ENCODE data around the gene KCNIP4. TPM values are rescaled to one million over a fixed set of nuclear protein-coding genes. Genes with fewer than 3 reads are reported as not detected.
A peak's percentile ranks its signal among the peaks of the same experiment; 100 is the strongest.

Gene KCNIP4
- total and polyA plus RNA-seq, 2 experiments from 2014 or later, result 0.14 to 0.63 TPM

DNA sequence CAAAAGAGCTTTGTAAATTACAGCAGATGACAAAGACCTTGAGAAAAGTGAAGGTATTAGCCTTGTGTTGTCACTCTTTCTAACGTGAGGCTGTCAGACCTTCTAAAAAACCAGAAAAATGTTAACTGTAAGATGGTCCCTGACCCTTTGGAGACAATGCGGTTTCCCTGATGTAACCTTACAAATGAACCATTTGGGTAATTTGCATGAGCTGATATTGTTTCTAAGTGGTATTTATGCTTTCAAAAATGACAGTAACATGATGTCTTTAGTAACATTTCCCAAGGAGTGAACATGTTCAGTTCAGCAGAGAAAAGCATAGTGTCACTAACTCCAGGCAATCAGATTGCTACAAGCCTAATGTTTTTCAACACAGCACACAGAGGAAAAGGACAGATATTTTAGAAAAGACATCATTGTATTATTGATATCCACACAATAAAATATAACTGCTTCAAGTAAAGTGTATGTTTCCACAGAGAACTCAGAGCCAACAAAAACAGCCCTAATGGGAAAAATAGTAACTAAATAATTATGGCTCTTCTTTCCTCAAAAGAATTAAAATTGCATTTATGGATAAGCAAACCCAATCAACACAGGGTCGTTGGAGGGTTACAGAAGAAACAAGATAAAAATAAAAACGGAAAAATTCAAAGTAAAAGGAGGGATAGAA is 434.4 kb downstream of the KCNIP4 start:
- ATAC-seq, result no peak
- Histone ChIP-seq H3K27me3 (ENCODE audit: insufficient read depth) (no peaks in the 10 kb centered on the region), H4K20me1 (replicated peaks; ENCODE audit: insufficient read depth) (no peaks in the 10 kb centered on the region), H3K79me2 (replicated peaks; ENCODE audit: insufficient read depth) (no peaks in the 10 kb centered on the region), H3K9me2 (ENCODE audit: insufficient read depth) (peaks cover 2% of the 10 kb centered on the region; the same call in 1 of the 2 replicates), H3K4me2 (no peak overlapping the region), H2AFZ (0 out of 2 replicates have a peak overlapping the region, but pooled peaks have one; percentile 11), H3K4me3 (no peak overlapping the region), H3K4me1 (ENCODE audit: insufficient read depth) (no peaks in the 10 kb centered on the region), H3K36me3 (ENCODE audit: insufficient read depth) (no peaks in the 10 kb centered on the region), H3K27ac (ENCODE audit: low read depth) (no peak overlapping the region; the same call in 1 of the 2 replicates), H3F3A (replicated peaks; ENCODE audit: low read depth) (no peaks in the 10 kb centered on the region)
- Mint-ChIP-seq H3K27ac (no peak overlapping the region), H3K27me3 (ENCODE audit: insufficient read depth, low read depth, poor library complexity) (peaks cover 3% of the 10 kb centered on the region), H3K36me3 (ENCODE audit: low read depth) (no peaks in the 10 kb centered on the region), H3K9me3 (no peaks in the 10 kb centered on the region; the same call in 2 of the 3 replicates), H3K4me1 (peaks cover 9% of the 10 kb centered on the region), H3K4me3 (no peak overlapping the region)
- DNase-seq (ENCODE audit: low spot score), result no peak
- TF ChIP-seq, protein P1, sequence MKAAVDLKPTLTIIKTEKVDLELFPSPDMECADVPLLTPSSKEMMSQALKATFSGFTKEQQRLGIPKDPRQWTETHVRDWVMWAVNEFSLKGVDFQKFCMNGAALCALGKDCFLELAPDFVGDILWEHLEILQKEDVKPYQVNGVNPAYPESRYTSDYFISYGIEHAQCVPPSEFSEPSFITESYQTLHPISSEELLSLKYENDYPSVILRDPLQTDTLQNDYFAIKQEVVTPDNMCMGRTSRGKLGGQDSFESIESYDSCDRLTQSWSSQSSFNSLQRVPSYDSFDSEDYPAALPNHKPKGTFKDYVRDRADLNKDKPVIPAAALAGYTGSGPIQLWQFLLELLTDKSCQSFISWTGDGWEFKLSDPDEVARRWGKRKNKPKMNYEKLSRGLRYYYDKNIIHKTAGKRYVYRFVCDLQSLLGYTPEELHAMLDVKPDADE (IDR thresholded peaks at IDR 0.05), result no peak
- no peak for TF ChIP-seq STAT1 (IDR thresholded peaks at IDR 0.05; ENCODE audit: unreplicated experiment)
- no peak for TF ChIP-seq EZH2phosphoT487 (IDR thresholded peaks at IDR 0.05; ENCODE audit: unreplicated experiment)

DNA sequence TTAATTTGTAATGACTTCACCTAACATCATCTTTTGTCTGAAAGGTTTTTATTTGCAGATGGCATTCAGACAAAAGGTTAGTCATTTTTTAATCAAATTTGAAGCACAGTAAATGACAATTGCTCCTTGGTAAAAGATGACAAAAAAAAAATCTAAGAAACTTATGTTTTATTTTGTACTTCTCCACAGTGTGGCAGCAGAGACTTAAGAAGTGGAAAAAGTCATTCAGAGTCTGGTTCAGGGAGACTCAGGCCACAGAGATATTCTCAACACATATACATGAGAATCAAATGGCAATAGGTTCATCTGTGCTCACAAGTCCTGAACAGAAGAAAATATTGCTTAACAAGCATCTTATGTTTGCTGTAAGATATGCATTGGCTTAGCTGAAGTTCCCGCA is 436.2 kb downstream of the KCNIP4 start:
- Histone ChIP-seq H3K27ac (ENCODE audit: low read depth) (no peak overlapping the region), H2AFZ (no peak overlapping the region), H3K4me3 (no peak overlapping the region), H3K4me1 (ENCODE audit: insufficient read depth) (no peaks in the 10 kb centered on the region), H3K36me3 (ENCODE audit: insufficient read depth) (no peaks in the 10 kb centered on the region), H3F3A (replicated peaks; ENCODE audit: low read depth) (no peaks in the 10 kb centered on the region), H3K27me3 (ENCODE audit: insufficient read depth) (no peaks in the 10 kb centered on the region), H3K4me2 (no peak overlapping the region), H3K79me2 (replicated peaks; ENCODE audit: insufficient read depth) (no peaks in the 10 kb centered on the region), H4K20me1 (replicated peaks; ENCODE audit: insufficient read depth) (no peaks in the 10 kb centered on the region), H3K9me2 (ENCODE audit: insufficient read depth) (peaks cover 2% of the 10 kb centered on the region; the same call in 1 of the 2 replicates)
- DNase-seq (ENCODE audit: low spot score), result peak; percentile 80
- H3K9me3 Mint-ChIP-seq, result no peaks in the 10 kb centered on the region
- peak; percentile 69 for ATAC-seq
- no peak overlapping the region for H3K27ac Mint-ChIP-seq
- no peaks in the 10 kb centered on the region for H3K36me3 Mint-ChIP-seq (ENCODE audit: low read depth)
- no peak overlapping the region for H3K4me3 Mint-ChIP-seq
- H3K27me3 Mint-ChIP-seq (ENCODE audit: insufficient read depth, low read depth, poor library complexity), result peaks cover 2% of the 10 kb centered on the region
- H3K4me1 Mint-ChIP-seq, result no peaks in the 10 kb centered on the region
- TF ChIP-seq, protein P2, sequence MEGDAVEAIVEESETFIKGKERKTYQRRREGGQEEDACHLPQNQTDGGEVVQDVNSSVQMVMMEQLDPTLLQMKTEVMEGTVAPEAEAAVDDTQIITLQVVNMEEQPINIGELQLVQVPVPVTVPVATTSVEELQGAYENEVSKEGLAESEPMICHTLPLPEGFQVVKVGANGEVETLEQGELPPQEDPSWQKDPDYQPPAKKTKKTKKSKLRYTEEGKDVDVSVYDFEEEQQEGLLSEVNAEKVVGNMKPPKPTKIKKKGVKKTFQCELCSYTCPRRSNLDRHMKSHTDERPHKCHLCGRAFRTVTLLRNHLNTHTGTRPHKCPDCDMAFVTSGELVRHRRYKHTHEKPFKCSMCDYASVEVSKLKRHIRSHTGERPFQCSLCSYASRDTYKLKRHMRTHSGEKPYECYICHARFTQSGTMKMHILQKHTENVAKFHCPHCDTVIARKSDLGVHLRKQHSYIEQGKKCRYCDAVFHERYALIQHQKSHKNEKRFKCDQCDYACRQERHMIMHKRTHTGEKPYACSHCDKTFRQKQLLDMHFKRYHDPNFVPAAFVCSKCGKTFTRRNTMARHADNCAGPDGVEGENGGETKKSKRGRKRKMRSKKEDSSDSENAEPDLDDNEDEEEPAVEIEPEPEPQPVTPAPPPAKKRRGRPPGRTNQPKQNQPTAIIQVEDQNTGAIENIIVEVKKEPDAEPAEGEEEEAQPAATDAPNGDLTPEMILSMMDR (conservative IDR thresholded peaks at IDR 0.05; ENCODE audit: low read depth in 2 of 2), result peak; percentile 72 to 73
- no peak for TF ChIP-seq ZNF331 (CRISPR knock-in tag; IDR thresholded peaks at IDR 0.05; ENCODE audit: low read depth)

GRCh38 chr4:21507439-21507838 is 441.1 kb downstream of the KCNIP4 start:
- Histone ChIP-seq H3K79me2 (replicated peaks; ENCODE audit: insufficient read depth) (no peaks in the 10 kb centered on the region), H3K4me2 (no peak overlapping the region), H3K4me1 (ENCODE audit: insufficient read depth) (no peaks in the 10 kb centered on the region), H3K27me3 (ENCODE audit: insufficient read depth) (no peaks in the 10 kb centered on the region), H3K4me3 (no peak overlapping the region), H3K36me3 (ENCODE audit: insufficient read depth) (no peaks in the 10 kb centered on the region), H3K27ac (ENCODE audit: low read depth) (no peak overlapping the region), H2AFZ (no peak overlapping the region), H3F3A (replicated peaks; ENCODE audit: low read depth) (no peaks in the 10 kb centered on the region), H3K9me2 (ENCODE audit: insufficient read depth) (no peaks in the 10 kb centered on the region), H4K20me1 (replicated peaks; ENCODE audit: insufficient read depth) (no peaks in the 10 kb centered on the region)
- Mint-ChIP-seq H3K36me3 (ENCODE audit: low read depth) (no peaks in the 10 kb centered on the region), H3K9me3 (no peaks in the 10 kb centered on the region), H3K4me3 (no peak overlapping the region), H3K4me1 (no peaks in the 10 kb centered on the region), H3K27ac (no peak overlapping the region), H3K27me3 (ENCODE audit: insufficient read depth, low read depth, poor library complexity) (peaks cover 3% of the 10 kb centered on the region)
- peak; percentile 61 for ATAC-seq
- TF ChIP-seq ZNF114 (CRISPR knock-in tag; IDR thresholded peaks at IDR 0.05) (no peak), JUNB (IDR thresholded peaks at IDR 0.05; ENCODE audit: unreplicated experiment) (no peak), NANOG (IDR thresholded peaks at IDR 0.05; ENCODE audit: borderline replicate concordance) (no peak)
- TF ChIP-seq, protein P2 (conservative IDR thresholded peaks at IDR 0.05; ENCODE audit: low read depth in 2 of 2), result peak; percentile 55 to 59
- TF ChIP-seq, protein P1 (IDR thresholded peaks at IDR 0.05), result no peak
- DNase-seq (ENCODE audit: low spot score), result peak; percentile 46
